Dermis blood vessel endothelial cell (primary cell): ENCODE results near the gene TOLLIP. TPM values are rescaled to one million over a fixed set of nuclear protein-coding genes. Genes with fewer than 3 reads are reported as not detected.
"Not testable (repeated sequence)": the region's sequence is repeated elsewhere in the genome, so short reads cannot be mapped to it uniquely, and the experiment has no call there.

Experiments used
- DNase-seq: peaks from one replicate; pipeline ENCODE4 v3.0.0; 2010
- total RNA-seq: library from RNA; depleted of rRNA; stranded (reverse); fragments of >200 nt; gene quantifications from 2 replicates; pipeline ENCODE4 v1.2.3, GENCODE V29; 2014

Gene TOLLIP
- total RNA-seq, 1 donor from 2014 or later: 24.8 TPM

DNA sequence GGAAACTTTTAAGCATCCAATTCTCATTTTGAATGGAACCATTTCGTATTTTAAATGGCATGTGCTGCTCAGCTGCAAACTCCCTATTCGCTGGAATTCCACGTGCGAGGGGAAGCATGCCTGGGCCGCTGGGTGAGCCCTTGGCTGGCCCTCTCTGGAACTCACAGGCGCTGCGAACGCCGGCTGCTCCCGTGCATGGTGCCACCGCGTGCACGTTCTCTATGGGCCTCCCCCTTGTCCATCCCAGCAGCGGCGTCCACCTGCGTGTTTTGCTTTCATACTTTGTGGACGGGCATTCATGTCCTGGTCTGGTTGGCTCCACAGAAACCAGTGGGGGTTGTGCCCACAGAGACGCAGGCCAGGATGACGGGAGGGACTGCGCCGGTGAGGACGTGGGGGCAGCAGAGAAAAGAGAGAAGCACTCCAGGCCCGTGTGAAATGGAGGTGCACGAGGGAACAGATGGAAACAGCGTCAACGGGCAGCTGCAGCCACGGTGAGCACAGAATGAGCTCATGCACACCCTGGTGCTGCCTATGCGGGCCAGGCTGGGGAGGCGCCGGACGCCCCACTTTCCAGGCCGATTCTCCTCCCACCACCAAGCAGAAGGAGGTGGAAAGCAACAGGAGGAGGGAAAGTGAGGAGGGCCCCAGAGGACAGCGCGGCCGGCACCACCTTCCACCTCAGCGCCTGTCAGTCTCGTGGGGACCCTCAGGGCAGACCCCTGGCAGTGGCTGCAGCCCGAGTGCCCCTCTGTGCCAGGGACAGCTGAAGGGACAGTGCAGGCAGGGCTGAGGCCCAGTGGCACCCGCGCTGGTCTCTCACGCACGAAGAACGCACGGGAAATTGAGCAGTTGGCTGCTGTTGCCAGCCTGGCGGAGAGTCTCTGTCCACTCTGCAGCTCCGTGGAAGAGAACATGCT, 29.1 kb downstream of the TOLLIP start:
- no peak for DNase-seq

DNA sequence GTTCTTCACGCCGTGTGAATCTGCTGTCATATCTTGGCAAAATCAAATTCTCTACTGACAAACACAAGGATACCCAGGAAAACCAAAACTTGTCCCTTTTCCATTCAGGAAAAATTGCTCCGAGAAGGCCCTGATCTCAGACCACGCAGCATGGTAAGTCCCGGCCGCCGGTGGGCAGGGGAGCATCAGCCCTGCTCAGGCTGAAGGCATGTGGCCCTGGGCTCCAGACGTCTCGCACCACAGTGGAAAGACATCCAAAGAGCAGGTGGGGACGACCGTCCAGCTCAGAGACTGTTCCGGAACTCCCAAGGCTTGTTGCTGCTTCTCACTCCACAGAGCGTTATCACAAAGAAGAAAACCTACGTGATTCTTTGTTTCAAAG, 29.8 kb downstream of the TOLLIP start:
- DNase-seq: no peak

DNA sequence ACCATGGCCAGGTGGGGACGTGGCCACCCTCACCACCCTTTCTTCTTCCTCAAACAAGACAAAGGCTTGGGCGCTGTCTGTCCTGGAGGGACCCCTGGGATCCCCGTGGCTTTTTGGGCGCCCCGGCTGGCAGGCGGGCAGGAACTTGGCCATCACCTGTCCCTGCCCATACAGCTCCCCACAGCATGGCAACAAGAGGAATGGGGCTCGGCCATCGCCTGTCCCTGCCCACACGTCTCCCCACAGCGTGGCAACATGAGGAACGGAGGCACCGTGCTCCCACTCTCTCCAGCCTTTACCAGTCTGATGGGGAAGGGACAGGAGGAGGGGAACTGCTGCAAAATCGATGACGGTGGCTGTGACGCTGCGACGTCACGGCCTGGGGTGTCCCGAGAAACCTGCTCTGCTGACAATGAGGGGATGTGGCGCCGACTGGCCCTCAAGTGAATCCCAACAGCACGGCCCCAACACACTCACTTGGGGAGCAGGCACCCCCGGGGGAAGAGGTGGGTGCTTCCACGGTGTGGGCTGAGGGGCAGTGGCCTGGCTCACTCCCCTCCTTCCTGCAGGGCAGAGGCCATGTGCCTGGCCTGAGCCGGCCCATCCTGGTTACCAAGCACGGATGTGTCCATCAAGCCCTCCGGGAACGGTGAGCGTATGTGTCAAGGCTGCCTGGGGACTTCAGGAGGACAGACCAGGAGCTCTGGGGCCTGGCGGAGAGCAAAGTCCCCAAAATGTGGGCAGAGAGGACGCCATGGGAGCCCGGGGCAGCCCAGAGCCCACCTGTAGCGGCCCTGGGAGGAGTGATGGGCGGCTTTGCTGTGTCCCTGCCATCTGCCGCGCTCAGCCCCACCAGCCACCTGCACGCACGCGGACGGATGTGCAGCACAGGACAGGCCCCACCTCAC, 30.4 kb downstream of the TOLLIP start:
- DNase-seq: no peak

DNA sequence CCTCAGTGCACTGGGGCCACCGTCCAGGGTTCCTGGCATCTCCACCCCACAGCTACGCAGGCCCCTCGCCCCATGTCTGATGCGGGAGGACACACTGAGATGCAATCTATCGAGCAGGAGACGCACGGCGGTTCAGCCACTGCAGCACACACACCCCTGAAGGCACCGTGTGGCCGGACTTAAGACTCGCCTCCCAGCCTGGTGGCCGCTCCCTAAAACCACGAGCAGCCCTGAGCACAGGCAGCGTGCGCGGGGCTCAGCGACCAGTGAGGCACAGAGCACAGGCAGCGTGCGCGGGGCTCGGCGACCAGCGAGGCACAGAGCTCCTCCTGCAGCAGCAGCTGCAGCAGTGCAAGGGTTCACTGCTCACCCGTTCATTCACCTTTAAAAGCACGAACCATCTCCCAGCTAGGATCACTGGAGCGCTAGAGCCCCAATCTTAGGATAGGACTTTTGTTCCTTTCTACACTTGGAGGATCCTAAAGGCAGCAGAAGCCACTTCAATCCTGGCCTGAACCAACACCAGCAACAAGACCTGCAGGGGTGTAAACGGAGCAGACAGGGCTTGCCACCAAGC, 31.4 kb downstream of the TOLLIP start:
- DNase-seq: no peak

DNA sequence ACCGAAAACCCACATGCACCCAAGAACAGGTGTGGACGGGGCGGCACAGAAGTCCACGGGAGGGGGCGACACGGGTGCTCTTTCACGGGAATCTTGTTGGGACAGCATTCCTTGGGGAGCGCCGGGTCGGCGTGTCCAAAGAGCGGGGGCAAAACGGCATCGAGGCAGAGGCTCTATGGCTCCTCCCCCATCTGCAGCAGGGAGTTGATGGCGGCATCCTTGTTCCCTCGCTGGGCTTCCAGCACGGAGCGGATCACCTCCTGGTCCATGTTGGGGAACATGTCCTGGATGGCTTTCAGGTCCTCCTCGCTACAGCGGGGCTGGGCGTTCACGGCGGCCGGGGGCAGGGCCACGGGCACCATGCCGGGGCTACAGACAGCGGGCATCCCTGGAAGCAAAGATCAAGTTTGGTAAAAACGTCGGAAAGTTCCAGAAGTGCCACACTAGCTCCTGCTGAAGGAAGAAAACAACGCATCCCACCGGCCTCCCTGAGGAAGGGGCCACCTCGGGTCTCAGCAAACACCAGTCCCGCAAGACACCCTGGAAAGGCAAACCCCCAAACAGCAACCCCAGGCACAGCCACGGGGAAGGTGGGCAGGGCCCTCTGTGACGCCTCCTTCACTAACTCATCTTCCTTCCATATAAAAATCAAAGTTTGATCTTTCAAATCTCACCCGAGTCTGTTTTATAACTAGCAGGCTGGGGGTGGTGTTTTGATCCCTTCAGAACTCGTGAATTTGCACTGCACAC, 32.4 kb downstream of the TOLLIP start:
- DNase-seq: no peak

DNA sequence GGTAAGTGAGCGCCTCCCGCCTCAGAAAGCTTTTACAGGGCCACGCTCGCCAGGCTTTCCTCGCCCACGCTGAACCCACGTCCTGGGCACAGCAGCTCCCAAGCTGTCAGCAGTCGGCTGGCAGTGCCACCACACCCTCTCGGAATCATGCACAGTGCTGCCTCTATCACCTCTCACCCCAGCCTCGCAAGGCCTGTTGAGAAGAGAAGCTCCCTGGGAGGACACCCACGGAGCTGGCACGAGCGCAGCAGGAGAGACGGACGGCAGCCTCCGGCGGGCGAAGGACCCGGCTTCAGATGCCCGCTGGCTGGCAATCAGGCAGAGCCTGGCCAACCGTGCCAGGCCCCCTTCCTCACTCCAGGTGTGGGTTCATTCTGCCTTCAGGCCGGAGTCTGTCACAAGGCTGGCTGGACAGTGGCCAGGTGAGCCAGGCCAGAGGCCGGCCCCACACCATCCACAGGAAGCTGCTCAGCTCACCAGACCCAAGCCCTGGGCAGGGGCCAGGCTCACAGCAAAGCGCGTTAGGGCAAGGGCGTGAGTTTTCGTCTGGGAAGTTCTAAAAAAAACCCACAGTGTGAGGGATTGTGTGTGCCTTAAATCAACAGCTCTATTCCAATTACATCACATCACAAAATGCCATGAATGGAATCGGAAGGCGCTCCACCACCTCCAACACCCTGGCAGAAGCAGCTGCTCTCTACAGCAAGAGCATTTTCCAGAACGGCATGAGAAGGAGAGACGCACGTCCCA, 33.2 kb downstream of the TOLLIP start:
- DNase-seq: peak; percentile 8

DNA sequence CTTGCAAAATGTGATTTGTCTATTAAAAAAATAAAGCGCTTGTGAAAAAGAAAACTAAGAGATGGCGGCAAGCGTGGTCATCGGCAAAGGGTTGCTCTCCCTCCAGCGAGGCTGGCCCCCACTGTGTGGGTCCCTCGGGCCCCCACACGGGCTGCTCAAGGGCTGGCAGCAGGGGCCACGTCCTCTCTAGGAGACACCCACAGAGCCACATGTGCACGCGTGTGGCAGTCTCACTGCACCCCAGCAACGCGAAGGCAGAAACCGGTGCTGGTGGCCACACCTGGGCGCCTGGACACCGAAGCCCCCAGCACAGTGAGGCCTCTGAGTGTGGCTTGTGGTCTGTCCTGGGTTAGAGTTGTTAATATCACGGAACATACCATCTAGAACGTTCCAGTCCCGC, 34.4 kb downstream of the TOLLIP start:
- no peak for DNase-seq

DNA sequence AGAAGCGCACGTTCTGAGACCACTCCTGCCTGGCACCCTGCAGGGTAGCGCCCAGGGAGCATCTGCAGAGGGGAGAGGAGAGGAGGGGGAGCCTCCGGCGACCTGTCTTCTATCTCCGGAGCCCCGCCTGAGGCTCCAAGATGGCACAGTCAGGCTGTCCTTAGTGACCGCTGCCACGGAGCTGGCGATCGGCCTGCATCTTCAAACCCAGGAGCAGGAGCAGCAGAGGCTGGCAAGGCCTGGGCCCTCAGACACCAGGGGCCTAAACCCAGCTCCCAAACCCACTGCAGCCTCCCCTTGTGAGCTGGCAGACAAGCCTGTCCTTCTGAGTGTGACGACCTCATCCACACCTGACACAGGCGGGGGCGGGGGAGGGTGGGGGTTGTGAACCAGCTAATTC, 34.9 kb downstream of the TOLLIP start:
- no peak for DNase-seq

DNA sequence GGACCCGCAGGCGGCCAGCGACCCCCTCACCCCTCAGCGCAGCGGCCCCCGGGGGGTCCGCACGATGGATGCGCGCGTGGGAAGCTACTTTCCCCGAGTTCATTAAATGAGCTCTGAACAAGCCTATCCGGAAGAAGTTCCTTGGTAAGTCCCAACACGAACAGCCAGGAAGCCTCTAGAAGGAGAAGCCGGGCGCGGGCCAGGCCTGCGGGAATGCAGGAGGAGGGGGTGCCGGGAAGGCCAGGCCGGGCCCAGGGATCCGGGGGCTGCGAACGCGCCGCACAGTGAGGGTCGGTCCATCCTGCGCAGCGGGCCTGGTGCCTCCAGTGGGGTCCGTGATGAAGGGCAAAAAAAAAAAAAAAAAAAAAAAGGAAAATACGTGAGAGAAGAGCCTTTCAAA, 36.9 kb downstream of the TOLLIP start:
- no peak for DNase-seq

DNA sequence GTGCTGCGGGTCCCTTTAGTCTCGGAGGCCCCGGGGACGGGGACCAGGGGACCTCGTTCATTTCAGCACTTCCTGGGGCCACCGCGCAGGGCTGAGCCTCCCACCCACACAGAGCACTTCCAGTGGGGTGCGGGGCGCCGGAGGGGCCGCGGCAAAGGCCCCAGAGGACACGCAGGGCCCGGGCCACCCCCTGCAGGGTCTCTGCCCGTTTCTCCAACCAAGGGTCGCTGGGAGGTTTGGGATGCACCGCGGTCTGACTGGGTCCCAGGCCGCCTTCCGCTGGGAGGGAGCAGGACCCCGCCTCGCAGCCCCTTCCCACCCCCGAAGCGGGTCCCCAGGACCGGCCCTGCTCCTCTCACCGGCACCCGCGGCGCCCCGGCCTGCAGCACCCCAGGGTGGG, 37.5 kb downstream of the TOLLIP start:
- no peak for DNase-seq

DNA sequence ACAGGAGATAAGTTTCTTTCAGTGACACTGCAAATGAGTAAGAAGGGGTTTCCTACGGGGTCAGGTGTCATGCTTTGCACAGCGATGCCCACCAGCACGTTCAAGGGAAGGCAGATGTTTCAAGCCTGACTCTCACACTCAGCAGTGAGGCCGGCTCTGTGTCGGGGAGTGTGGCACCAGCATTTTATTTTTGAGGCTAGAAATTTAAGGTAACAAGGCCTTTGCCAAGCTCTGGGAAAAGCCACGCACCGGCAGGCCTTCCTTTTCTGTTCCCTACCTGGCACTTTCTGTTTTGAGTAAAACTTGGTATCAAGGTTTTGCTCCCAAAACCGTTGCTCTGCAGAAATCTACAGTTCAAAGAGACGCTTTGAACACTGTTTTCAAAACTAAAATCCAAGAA, 38.0 kb downstream of the TOLLIP start:
- DNase-seq: no peak

DNA sequence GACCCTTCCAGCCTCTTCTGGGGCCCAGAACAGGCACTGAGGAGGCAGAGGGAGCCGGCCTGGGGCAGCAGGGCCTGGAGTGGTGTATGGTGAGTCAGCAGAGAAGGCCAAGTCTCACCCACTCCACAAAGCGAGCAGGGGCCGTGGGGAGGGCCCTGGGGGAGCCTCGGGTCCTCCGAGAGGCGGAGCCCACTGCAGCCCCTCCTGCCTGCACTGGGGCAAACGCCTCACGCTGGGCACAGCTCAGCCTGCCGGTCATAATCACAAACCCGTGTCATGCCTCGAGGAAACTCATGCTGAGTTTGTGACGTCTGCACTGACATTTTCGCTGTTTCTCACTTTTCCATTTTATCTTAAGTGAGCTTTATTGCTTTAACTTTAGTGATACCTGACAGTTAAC, 38.4 kb downstream of the TOLLIP start:
- DNase-seq: no peak

DNA sequence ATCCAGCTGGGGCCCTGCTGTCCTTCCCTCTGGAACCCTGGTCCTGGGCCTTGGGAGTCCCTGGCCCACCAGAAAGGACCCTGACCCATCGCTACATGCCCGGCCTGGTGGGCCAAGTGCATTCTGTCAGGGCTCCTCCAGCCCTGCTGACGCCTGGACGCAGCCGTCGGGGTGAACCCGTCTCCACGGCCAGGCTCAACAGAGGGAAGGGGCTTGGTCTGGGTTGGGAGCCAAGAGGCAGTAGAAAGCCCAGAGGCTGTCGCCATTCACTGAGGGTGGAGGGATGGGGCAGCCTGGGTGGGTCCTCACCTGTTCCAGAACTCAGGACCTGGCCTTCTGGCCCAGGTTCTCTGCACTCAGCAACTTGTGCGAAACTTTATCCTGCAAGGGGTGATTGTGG, 39.0 kb downstream of the TOLLIP start:
- DNase-seq: no peak

DNA sequence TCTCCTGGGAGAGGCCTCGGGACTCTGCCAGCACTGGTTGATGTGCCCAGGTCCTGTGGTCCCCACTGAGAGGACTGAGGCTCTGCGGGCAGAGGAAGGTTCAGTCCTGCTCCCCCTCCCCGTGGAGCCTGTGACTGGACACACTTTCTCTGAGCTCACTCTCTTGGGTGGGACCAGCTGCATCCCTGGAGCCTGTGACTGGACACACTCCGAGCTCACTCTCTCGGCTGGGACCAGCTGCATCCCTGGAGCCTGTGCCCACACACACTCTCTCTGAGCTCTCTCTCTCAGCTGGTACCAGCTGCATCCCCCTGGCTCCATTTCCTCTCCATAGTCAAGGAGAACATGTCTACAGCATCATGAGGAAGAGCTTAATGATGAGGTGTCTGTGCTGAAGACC, 39.5 kb downstream of the TOLLIP start:
- no peak for DNase-seq

DNA sequence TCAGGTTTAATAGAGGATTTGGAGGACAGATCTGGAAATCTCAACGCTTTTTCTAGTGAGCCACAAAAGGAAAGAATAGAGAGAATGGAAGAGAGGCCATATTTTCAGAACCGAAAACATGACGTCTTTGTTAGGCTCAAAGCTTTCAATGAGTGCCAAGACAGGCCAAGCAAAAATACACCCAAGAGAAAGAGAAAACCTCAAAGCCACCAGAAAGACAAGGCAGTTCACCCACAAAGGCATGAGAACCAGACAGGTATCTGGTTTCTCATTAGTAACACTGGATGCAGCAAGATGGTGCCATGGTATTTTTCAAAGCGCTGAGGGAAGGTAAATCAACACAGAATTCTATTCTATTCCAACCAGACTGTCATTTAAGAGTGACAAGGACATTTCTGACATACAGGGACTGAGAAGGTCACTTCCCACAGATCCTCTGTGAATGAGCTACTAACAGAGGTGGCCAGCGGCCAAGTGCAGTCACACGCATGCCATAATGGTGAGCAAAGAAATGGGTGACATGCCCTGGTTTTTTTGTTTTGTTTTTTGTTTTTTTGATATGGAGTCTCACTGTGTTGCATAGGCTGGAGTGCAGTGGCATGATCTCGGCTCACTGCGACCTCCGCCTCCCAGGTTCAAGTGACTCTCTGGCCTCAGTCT, 41.9 kb downstream of the TOLLIP start:
- DNase-seq: no peak

DNA sequence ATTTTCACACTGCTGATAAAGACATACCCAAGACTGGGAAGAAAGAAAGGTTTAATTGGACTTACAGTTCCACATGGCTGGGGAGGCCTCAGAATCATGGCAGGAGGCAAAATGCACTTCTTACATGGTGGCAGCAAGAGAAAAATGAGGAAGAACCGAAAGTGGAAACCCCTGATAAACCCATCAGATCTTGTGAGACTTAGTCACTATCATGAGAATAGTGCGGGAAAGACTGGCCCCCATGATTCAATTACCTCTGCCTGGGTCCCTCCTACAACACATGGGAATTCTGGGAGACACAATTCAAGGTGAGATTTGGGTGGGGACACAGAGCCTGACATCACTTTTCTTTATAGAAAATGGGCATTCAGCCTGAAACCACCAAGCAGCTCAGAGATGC, 42.5 kb downstream of the TOLLIP start:
- not testable (repeated sequence) for DNase-seq

DNA sequence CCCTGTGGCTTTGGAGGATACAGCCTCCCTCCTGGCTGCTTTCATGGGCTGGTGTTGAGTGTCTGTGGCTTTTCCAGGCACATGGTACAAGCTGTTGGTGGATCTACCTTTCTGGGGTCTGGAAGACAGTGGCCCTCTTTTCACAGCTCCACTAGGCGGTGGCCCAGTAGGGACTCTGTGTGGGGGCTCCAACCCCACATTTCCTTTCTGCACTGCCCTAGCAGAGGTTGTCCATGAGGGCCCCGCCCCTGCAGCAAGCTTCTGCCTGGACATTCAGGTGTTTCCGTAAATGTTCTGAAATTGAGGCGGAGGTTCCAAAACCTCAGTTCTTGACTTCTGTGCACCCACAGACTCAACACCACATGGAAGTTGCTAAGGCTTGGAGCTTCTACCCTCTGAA, 44.0 kb downstream of the TOLLIP start:
- DNase-seq: not testable (repeated sequence)

DNA sequence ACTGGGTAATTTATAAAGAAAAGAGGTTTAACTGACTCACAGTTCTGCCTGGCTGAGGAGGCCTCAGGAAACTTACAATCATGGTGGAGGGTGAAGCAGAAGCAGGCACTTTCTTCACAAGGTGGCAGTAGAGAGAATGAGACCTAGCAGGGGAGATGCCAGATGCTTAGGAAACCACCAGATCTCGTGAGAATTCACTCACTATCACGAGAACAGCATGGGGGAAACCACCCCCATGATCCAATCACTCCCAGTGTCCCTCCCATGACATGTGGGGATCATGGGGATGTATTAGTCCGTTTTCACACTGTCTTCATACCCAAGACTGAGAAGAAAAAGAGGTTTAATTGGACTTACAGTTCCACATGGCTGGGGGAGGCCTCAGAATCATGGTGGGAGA, 45.0 kb downstream of the TOLLIP start:
- DNase-seq: peak; percentile 83

DNA sequence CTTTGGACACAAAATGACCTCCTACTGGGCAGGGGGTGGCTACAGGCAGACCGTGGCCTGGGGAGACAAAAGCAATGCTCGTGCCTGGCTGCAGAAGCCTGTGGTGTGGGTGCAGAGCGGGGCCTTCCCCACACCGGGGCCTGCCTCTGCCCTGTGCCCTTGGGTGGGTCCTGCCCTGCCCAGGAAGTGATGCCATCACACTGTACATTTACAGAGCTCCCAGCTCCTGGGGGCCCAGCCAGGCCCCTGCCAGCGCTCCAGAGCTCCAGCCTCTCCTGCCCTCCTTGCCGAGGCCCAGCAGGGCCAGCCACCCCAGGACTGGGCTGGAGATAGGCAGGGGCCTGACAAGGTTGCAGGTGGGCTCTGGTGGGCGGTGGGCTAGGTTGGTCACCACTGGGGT, 46.4 kb downstream of the TOLLIP start:
- DNase-seq: no peak

DNA sequence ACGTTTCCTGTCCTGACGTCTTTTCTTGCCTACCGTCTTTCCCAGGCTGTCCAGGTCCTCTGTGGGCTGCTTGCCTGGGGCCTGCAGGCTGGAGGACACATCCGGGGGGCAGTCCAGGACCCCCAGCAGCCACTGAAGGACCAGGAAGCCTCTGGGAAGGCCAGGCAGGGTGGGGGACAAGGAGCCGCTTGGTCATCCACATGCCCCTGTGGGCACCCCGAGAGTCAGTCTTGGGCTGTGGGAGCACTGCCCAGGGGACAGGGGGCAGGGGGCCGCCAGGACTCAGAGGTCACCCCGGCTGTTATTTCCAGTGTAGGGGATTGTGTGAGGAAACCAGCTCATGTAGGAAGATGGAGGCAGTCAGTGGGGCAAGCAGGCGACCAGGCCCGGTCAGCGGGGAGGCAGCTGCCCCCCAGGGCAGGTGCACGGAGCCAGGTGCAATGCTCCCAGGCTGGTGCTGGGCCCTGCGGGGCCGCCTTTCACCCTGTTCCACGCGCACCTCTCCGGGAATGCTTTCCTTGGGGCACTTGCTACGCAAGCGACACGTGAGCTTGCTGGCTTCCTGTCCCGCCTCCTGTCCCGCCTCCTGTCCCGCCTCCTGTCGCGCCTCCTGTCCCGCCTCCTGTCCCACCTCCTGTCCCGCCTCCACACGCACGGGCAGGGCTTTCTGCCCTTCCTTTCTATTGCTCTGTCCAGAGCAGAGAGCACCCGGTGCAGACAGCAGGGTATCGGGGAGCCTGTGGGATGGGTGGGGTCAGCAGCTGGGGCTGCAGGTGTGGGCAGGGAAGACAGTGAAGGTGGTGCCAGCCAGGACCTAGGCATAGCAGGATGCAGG, 47.0 kb downstream of the TOLLIP start:
- peak; percentile 94 for DNase-seq
